ENCODE results near the gene CDC6.

The CDC6 gene

DNA sequence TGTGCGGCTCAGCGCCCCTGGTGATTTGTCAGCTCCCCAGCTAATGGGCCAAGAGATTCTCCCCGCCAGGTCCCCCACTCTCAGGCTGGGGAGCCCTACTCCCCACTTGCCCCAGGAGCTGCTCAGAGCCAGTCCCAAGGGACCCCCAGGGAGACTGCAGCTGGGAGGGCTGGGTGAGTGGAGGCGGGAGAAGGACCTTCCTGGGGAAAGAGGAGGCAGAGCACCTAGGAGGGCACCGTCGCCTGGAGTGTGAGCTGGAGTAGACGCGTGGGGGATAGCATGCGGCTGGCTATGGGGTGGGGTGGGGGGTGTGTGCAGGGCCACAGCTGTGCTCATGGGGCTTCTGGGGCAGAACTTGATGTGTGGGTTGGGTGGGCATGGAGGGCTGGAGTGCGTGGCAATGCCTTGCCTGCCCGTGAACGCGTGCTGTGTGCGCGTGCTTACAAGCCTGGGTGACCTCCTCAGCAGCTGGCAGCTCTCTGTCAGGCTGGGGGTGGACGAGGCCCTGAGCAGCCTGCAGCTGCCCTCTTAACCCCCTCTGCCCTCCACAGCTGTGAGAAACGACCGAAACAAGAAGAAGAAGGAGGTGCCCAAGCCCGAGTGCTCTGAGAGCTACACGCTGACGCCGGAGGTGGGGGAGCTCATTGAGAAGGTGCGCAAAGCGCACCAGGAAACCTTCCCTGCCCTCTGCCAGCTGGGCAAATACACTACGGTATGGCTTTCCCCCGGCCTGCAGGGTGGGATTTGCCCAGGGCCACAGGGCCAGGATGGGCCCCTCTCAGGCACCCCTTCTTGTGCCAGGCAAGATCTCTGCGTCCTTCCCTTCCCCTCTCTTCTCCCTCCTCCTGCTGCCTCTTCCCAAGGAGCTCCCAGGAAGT, 63.9 kb downstream of the CDC6 start:
- DNase-seq (ENCODE audit: extremely low read depth in 1 of 2, low read depth in 1 of 2): no peak

GRCh38 chr17:40352237-40352778, 64.6 kb downstream of the CDC6 start:
- DNase-seq (ENCODE audit: extremely low read depth in 1 of 2, low read depth in 1 of 2): no peak

- DNase-seq (ENCODE audit: extremely low read depth in 1 of 2, low read depth in 1 of 2): no peak
Measured at GRCh38 chr17:40352779-40353394, 65.2 kb downstream of the CDC6 start.

All from stimulated activated CD8-positive, alpha-beta memory T cell treated with anti-CD3 and anti-CD28 coated beads, Interleukin-7, amount 100 ng/mL, for 48 hours (primary cell).